GM18909 (cell line): ENCODE results near the gene MAML2.
"Not testable (repeated sequence)": the region's sequence is repeated elsewhere in the genome, so short reads cannot be mapped to it uniquely, and the experiment has no call there.

Source experiments
- ATAC-seq: cut with Tn5 transposase; IDR thresholded peaks from one replicate; pipeline ENCODE4 v1.9.1; 2021; ENCODE audit warnings: mild to moderate bottlenecking; ENCODE audit not compliant: unreplicated experiment, poor library complexity

The MAML2 gene

GRCh38 chr11:96276836-96277235 lies 66.2 kb downstream of the MAML2 start:
- ATAC-seq: no peak

- no peak for ATAC-seq
These were observed 67.0 kb downstream of the MAML2 start for GRCh38 chr11:96275801-96276594.

GRCh38 chr11:96273507-96273906 lies 69.5 kb downstream of the MAML2 start:
- ATAC-seq: no peak

- no peak for ATAC-seq
These were observed 70.3 kb downstream of the MAML2 start for GRCh38 chr11:96272529-96273222.

- no peak for ATAC-seq
These were observed 71.2 kb downstream of the MAML2 start for GRCh38 chr11:96271777-96272176.

GRCh38 chr11:96271352-96271751 lies 71.6 kb downstream of the MAML2 start:
- ATAC-seq: not testable (repeated sequence)

- not testable (repeated sequence) for ATAC-seq
These were observed 74.5 kb downstream of the MAML2 start for GRCh38 chr11:96268527-96268926.

- ATAC-seq: peak; percentile 96
These were observed 75.4 kb downstream of the MAML2 start for GRCh38 chr11:96267496-96268032.

- no peak for ATAC-seq
These were observed 75.9 kb downstream of the MAML2 start for GRCh38 chr11:96267001-96267495.

- ATAC-seq: no peak
These were observed 77.0 kb downstream of the MAML2 start for GRCh38 chr11:96265972-96266371.

GRCh38 chr11:96265220-96265737 lies 77.7 kb downstream of the MAML2 start:
- ATAC-seq: no peak

GRCh38 chr11:96264364-96264763 lies 78.6 kb downstream of the MAML2 start:
- no peak for ATAC-seq

- no peak for ATAC-seq
These were observed 79.7 kb downstream of the MAML2 start for GRCh38 chr11:96263238-96263763.

GRCh38 chr11:96260532-96260931 lies 82.5 kb downstream of the MAML2 start:
- no peak for ATAC-seq

GRCh38 chr11:96260067-96260511 lies 82.9 kb downstream of the MAML2 start:
- no peak for ATAC-seq

GRCh38 chr11:96259134-96259830 lies 83.7 kb downstream of the MAML2 start:
- ATAC-seq: no peak

- ATAC-seq: peak; percentile 84
These were observed 84.7 kb downstream of the MAML2 start for GRCh38 chr11:96257972-96258934.

GRCh38 chr11:96257036-96257435 lies 86.0 kb downstream of the MAML2 start:
- no peak for ATAC-seq
